Astrocyte of the spinal cord (primary cell): ENCODE measurements around the gene RNF182.
"Not testable (repeated sequence)": the region's sequence is repeated elsewhere in the genome, so short reads cannot be mapped to it uniquely, and the experiment has no call there.

Experiments
- DNase-seq: peaks from one replicate; pipeline ENCODE4 v3.0.0; 2011; ENCODE audit warnings: low read depth, low spot score
- H3K4me3 ChIP-seq: 2 replicates; pipeline ENCODE4 v1.5.1; 2011; ENCODE audit warnings: low read depth, mild to moderate bottlenecking, low read length, moderate library complexity
- CTCF ChIP-seq: IDR thresholded peaks from 2 replicates; pipeline ENCODE4 v1.5.1; 2012; ENCODE audit warnings: low read depth, mild to moderate bottlenecking, low read length, inconsistent platforms
- in situ Hi-C: cut with HindIII; loops from 2 replicates; pipeline ENCODE4 v1.10.0; 2017; ENCODE audit warnings: low sequenced_read_pairs

RNF182 gene

GRCh38 chr6:13946506-13946905 lies 21.8 kb downstream of the RNF182 start:
- in situ Hi-C loops = no loop called here
- no peak for DNase-seq
- TF ChIP-seq CTCF = no peak

GRCh38 chr6:13947611-13948178 lies 22.9 kb downstream of the RNF182 start:
- TF ChIP-seq CTCF = no peak
- no peak overlapping the region for H3K4me3 ChIP-seq
- in situ Hi-C loops = no loop called here
- no peak for DNase-seq

More at GRCh38 chr6:13946506-13946905, 21.8 kb downstream of the RNF182 start:
- no peak overlapping the region for H3K4me3 ChIP-seq

- H3K4me3 ChIP-seq = no peak overlapping the region
- DNase-seq = no peak
- TF ChIP-seq CTCF = no peak
- in situ Hi-C loops = no loop called here
Observed at GRCh38 chr6:13952101-13952500, 27.3 kb downstream of the RNF182 start.

- in situ Hi-C loops = no loop called here
- no peak for TF ChIP-seq CTCF
- H3K4me3 ChIP-seq = no peak overlapping the region
- peak; percentile 38 for DNase-seq
Observed at GRCh38 chr6:13953061-13953705, 28.4 kb downstream of the RNF182 start.

- in situ Hi-C loops = no loop called here
- no peak for TF ChIP-seq CTCF
- H3K4me3 ChIP-seq = no peak overlapping the region
- DNase-seq = no peak
Observed at GRCh38 chr6:13965582-13966127, 40.9 kb downstream of the RNF182 start.

- no peak for TF ChIP-seq CTCF
- in situ Hi-C loops = no loop called here
- DNase-seq = no peak
- no peak overlapping the region for H3K4me3 ChIP-seq
Observed at GRCh38 chr6:13971303-13971702, 46.6 kb downstream of the RNF182 start.

GRCh38 chr6:13972602-13973001 lies 47.9 kb downstream of the RNF182 start:
- DNase-seq, in situ Hi-C loops, H3K4me3 ChIP-seq: not testable (repeated sequence)

- H3K4me3 ChIP-seq, DNase-seq, in situ Hi-C loops: not testable (repeated sequence)
Observed at GRCh38 chr6:13973422-13973821, 48.7 kb downstream of the RNF182 start.
